Measurements from ENCODE around the gene NOC2L.
"Not testable (repeated sequence)": the region's sequence is repeated elsewhere in the genome, so short reads cannot be mapped to it uniquely, and the experiment has no call there.

The NOC2L gene

GRCh38 chr1:962381-963300 is 3.6 kb upstream of the NOC2L start:
- no peak for DNase-seq (ENCODE audit: low read depth)

GRCh38 chr1:961132-961669 is 2.1 kb upstream of the NOC2L start:
- no peak for DNase-seq (ENCODE audit: low read depth)

GRCh38 chr1:960363-961131 is 1.5 kb upstream of the NOC2L start, which contains the start of gene KLHL17:
TSS of gene KLHL17 (plus strand) at chr1:960584. CDS start at chr1:960694, 110 bp downstream.
- peak; percentile 68 for DNase-seq (ENCODE audit: low read depth)

GRCh38 chr1:959731-960362 is 791 bp upstream of the NOC2L start:
- DNase-seq (ENCODE audit: low read depth), result no peak

- DNase-seq (ENCODE audit: low read depth), result no peak
Measured at GRCh38 chr1:956636-957035, 2.4 kb downstream of the NOC2L start.

GRCh38 chr1:955474-955873 is 3.6 kb downstream of the NOC2L start:
- no peak for DNase-seq (ENCODE audit: low read depth)

- DNase-seq (ENCODE audit: low read depth), result no peak
Measured at GRCh38 chr1:954927-955326, 4.1 kb downstream of the NOC2L start.

- DNase-seq (ENCODE audit: low read depth), result no peak
Measured at GRCh38 chr1:953524-954320, 5.3 kb downstream of the NOC2L start.

- no peak for DNase-seq (ENCODE audit: low read depth)
Measured at GRCh38 chr1:952603-953002, 6.5 kb downstream of the NOC2L start.

- no peak for DNase-seq (ENCODE audit: low read depth)
Measured at GRCh38 chr1:952201-952600, 6.9 kb downstream of the NOC2L start.

- no peak for DNase-seq (ENCODE audit: low read depth)
Measured at GRCh38 chr1:951364-951763, 7.7 kb downstream of the NOC2L start.

GRCh38 chr1:950881-951280 is 8.2 kb downstream of the NOC2L start:
- no peak for DNase-seq (ENCODE audit: low read depth)

- DNase-seq (ENCODE audit: low read depth), result no peak
Measured at GRCh38 chr1:950268-950667, 8.8 kb downstream of the NOC2L start.

GRCh38 chr1:947958-948357 is 11.1 kb downstream of the NOC2L start:
- no peak for DNase-seq (ENCODE audit: low read depth)

- DNase-seq (ENCODE audit: low read depth), result not testable (repeated sequence)
Measured at GRCh38 chr1:946811-947210, 12.2 kb downstream of the NOC2L start.

GRCh38 chr1:945688-946556 is 13.1 kb downstream of the NOC2L start:
- no peak for DNase-seq (ENCODE audit: low read depth)

GRCh38 chr1:944341-945325 is 14.4 kb downstream of the NOC2L start:
- no peak for DNase-seq (ENCODE audit: low read depth)

GRCh38 chr1:943545-944340 is 15.3 kb downstream of the NOC2L start:
- DNase-seq (ENCODE audit: low read depth), result no peak
